ENCODE results near the gene TCF12. TPM values are rescaled to one million over a fixed set of nuclear protein-coding genes. Genes with fewer than 3 reads are reported as not detected.

TCF12 gene
- total RNA-seq, 1 experiment from 2014 or later: 76.7 TPM

- H2BK120ac ChIP-seq (ENCODE audit: low read depth, low read length, poor library complexity, severe bottlenecking): no peak overlapping the region
- H3K56ac ChIP-seq (ENCODE audit: insufficient read length, low read depth, low read length): no peak overlapping the region
- no peak overlapping the region for H3T11ph ChIP-seq (ENCODE audit: low read length)
- H3K9me3 Mint-ChIP-seq: no peaks in the 10 kb centered on the region
- H3K23ac ChIP-seq (ENCODE audit: insufficient read length, low read depth, low read length): no peak overlapping the region
- H3K27me3 Mint-ChIP-seq (ENCODE audit: low read depth): no peaks in the 10 kb centered on the region
- no peaks in the 10 kb centered on the region for H3K27me3 ChIP-seq (ENCODE audit: insufficient read depth, low read length)
- H2BK5ac ChIP-seq (ENCODE audit: insufficient read length, low read length): no peak overlapping the region
- H3K23me2 ChIP-seq (ENCODE audit: insufficient read length, low read depth, low read length, poor library complexity, severe bottlenecking): no peaks in the 10 kb centered on the region
- no peak overlapping the region for H3K18ac ChIP-seq (ENCODE audit: insufficient read length, low read depth, low read length)
- H3K4me2 ChIP-seq (ENCODE audit: insufficient read depth, insufficient read length, low read length): no peak overlapping the region
- H2BK15ac ChIP-seq (ENCODE audit: low read depth, low read length): no peak overlapping the region
- H3K4me1 Mint-ChIP-seq: peaks cover 8 to 11% of the 10 kb centered on the region in 2 experiments
- H4K8ac ChIP-seq (replicated peaks; ENCODE audit: insufficient read length, low read depth, low read length): no peak overlapping the region
- no peaks in the 10 kb centered on the region for H3K79me2 ChIP-seq (ENCODE audit: insufficient read depth, low read length)
- no peaks in the 10 kb centered on the region for H3K36me3 Mint-ChIP-seq (ENCODE audit: insufficient read depth in 1 of 3, low read depth in 3 of 3)
- no CpG with 5 or more reads among the region's 8 CpGs for WGBS (ENCODE audit: extremely low coverage, insufficient read length, low lambda C conversion rate)
- H3K79me1 ChIP-seq (ENCODE audit: insufficient read depth, low read depth, low read length, poor library complexity, severe bottlenecking): no peaks in the 10 kb centered on the region
- TF ChIP-seq, protein P1, sequence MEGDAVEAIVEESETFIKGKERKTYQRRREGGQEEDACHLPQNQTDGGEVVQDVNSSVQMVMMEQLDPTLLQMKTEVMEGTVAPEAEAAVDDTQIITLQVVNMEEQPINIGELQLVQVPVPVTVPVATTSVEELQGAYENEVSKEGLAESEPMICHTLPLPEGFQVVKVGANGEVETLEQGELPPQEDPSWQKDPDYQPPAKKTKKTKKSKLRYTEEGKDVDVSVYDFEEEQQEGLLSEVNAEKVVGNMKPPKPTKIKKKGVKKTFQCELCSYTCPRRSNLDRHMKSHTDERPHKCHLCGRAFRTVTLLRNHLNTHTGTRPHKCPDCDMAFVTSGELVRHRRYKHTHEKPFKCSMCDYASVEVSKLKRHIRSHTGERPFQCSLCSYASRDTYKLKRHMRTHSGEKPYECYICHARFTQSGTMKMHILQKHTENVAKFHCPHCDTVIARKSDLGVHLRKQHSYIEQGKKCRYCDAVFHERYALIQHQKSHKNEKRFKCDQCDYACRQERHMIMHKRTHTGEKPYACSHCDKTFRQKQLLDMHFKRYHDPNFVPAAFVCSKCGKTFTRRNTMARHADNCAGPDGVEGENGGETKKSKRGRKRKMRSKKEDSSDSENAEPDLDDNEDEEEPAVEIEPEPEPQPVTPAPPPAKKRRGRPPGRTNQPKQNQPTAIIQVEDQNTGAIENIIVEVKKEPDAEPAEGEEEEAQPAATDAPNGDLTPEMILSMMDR (conservative IDR thresholded peaks at IDR 0.05): no peak
- no peak overlapping the region for H4K5ac ChIP-seq (ENCODE audit: insufficient read length, low read depth, low read length)
- no peak overlapping the region for H4K91ac ChIP-seq (ENCODE audit: insufficient read length, low read depth, low read length)
- no peaks in the 10 kb centered on the region for H4K20me1 ChIP-seq (ENCODE audit: control insufficient read depth, insufficient read depth, insufficient read length)
- H3K9me3 ChIP-seq (ENCODE audit: control insufficient read depth, low read depth, low read length): no peaks in the 10 kb centered on the region
- no peak overlapping the region for H3K4me3 Mint-ChIP-seq
- H3K4me1 ChIP-seq (ENCODE audit: insufficient read depth, low read length): no peaks in the 10 kb centered on the region
- H3K27ac Mint-ChIP-seq: no peak overlapping the region; a peak in 1 of 7 replicates
- no peak overlapping the region for H3K9ac ChIP-seq (ENCODE audit: extremely low read depth, insufficient read length, low read length)
- no peak overlapping the region for H2BK20ac ChIP-seq (ENCODE audit: low read depth, low read length, poor library complexity, severe bottlenecking)
- H3K14ac ChIP-seq (ENCODE audit: insufficient read depth, low read length): no peak overlapping the region
- no peak overlapping the region for H2BK12ac ChIP-seq (ENCODE audit: insufficient read length, low read depth, low read length)
- DNase-seq: no peak
- H2AK5ac ChIP-seq (ENCODE audit: insufficient read length, low read length): no peak overlapping the region
- H2AFZ ChIP-seq (ENCODE audit: low read length): no peak overlapping the region
- H3K4ac ChIP-seq (ENCODE audit: low read depth, low read length): no peak overlapping the region
- no peak overlapping the region for H3K27ac ChIP-seq (ENCODE audit: insufficient read length, low read depth, low read length)
These were observed 413.9 kb downstream of the TCF12 start for GRCh38 chr15:57332326-57332725.

Data from H9 (cell line).